H1 (cell line): Measurements from ENCODE around the gene CMKLR1. TPM values are rescaled to one million over a fixed set of nuclear protein-coding genes. Genes with fewer than 3 reads are reported as not detected.

Experiments
- CTCF ChIA-PET: fragments of 300-600 bp; sonication (Branson Sonifier 250); formaldehyde crosslinking; loops from one replicate; lab custom pipeline; 2021; ENCODE audit not compliant: partially characterized antibody; lab: Charles Lee
- POLR2A ChIA-PET: fragments of 300-600 bp; sonication (Branson Sonifier 250); formaldehyde crosslinking; loops from one replicate; lab custom pipeline; 2021; ENCODE audit warnings: inconsistent platforms; ENCODE audit not compliant: partially characterized antibody; lab: Charles Lee
- DNase-seq, 2 experiments: peaks; one replicate each; pipeline versions ENCODE4 v3.0.0 to v3.0.0-alpha.2; 2010 to 2022; ENCODE audit warnings: low spot score in 2 of 2, low read depth in 1 of 2, mixed read lengths in 1 of 2
- FAIRE-seq: peaks from 2 replicates; lab custom pipeline; 2011; peaks lifted over from hg19 to GRCh38; lab: Jason Lieb, UNC
- H2AFZ ChIP-seq: 2 replicates; pipeline ENCODE4 v1.8.1; 2012; ENCODE audit warnings: low read length, inconsistent platforms
- H2AK5ac ChIP-seq: 2 replicates; pipeline ENCODE4 v1.6.1; 2013; ENCODE audit warnings: low read depth, low read length
- H2BK120ac ChIP-seq: replicated peaks from 2 replicates; pipeline ENCODE3; 2013; ENCODE audit warnings: low read depth, low read length, inconsistent platforms
- H2BK12ac ChIP-seq: 2 replicates; pipeline ENCODE4 v1.6.1; 2013; ENCODE audit warnings: low read depth, low read length
- H2BK15ac ChIP-seq: 2 replicates; pipeline ENCODE4 v1.6.1; 2013; ENCODE audit warnings: low read length
- H2BK20ac ChIP-seq: 2 replicates; pipeline ENCODE4 v1.6.1; 2013; ENCODE audit warnings: low read length
- H2BK5ac ChIP-seq: 2 replicates; pipeline ENCODE4 v1.6.1; 2013; ENCODE audit warnings: low read depth, low read length
- H3K14ac ChIP-seq: 2 replicates; pipeline ENCODE4 v1.6.1; 2013; ENCODE audit warnings: inconsistent platforms; ENCODE audit not compliant: insufficient read length
- H3K18ac ChIP-seq: 2 replicates; pipeline ENCODE4 v1.6.1; 2013; ENCODE audit warnings: low read length; ENCODE audit errors: extremely low read depth
- H3K23ac ChIP-seq: 2 replicates; pipeline ENCODE4 v1.6.1; 2013; ENCODE audit warnings: inconsistent platforms; ENCODE audit not compliant: insufficient read length
- H3K23me2 ChIP-seq: 2 replicates; pipeline ENCODE4 v1.6.1; 2013; ENCODE audit warnings: low read depth, low read length
- H3K27ac ChIP-seq: 2 replicates; pipeline ENCODE4 v1.6.1; 2011; ENCODE audit warnings: low read depth, low read length, inconsistent platforms
- H3K27me3 ChIP-seq, 4 experiments: replicated peaks in 1 of 4; 1 replicate in 1 of 4; 2 replicates in 3 of 4; pipeline versions ENCODE4 v1.6.1 to v1.8.1; 2011 to 2013; ENCODE audit warnings: low read length in 3 of 4, mild to moderate bottlenecking in 3 of 4, inconsistent platforms in 2 of 4, mixed read lengths in 2 of 4, moderate library complexity in 1 of 4; ENCODE audit not compliant: control insufficient read depth in 3 of 4, insufficient read depth in 3 of 4; ENCODE audit errors: extremely low read depth in 1 of 4
- H3K36me3 ChIP-seq, 4 experiments: 2 replicates each; pipeline versions ENCODE4 v1.6.1 to v1.8.1; 2011 to 2013; ENCODE audit warnings: mild to moderate bottlenecking in 4 of 4, low read length in 3 of 4, moderate library complexity in 2 of 4, control low read depth in 1 of 4, inconsistent platforms in 1 of 4; ENCODE audit not compliant: insufficient read depth in 4 of 4, control insufficient read depth in 2 of 4
- H3K4ac ChIP-seq: replicated peaks from 2 replicates; pipeline ENCODE3; 2013; ENCODE audit warnings: low read length, low read depth, mixed read lengths, inconsistent platforms; ENCODE audit not compliant: insufficient read length
- H3K4me1 ChIP-seq, 4 experiments: replicated peaks in 1 of 4; 1 replicate in 1 of 4; 2 replicates in 3 of 4; pipeline versions ENCODE4 v1.6.1 to v1.8.1; 2011 to 2013; ENCODE audit warnings: low read length in 3 of 4, inconsistent platforms in 2 of 4, mixed read lengths in 1 of 4; ENCODE audit not compliant: insufficient read depth in 4 of 4, control insufficient read depth in 3 of 4
- H3K4me2 ChIP-seq, 2 experiments: 2 replicates each; pipeline versions ENCODE4 v1.6.1 to v1.8.1; 2011 to 2013; ENCODE audit warnings: low read depth in 2 of 2, low read length in 2 of 2, control low read depth in 1 of 2, inconsistent platforms in 1 of 2, mild to moderate bottlenecking in 1 of 2; ENCODE audit not compliant: insufficient read depth in 1 of 2
- H3K4me3 ChIP-seq, 4 experiments: fragments of 200-600, 300-600 bp in 1 of 4; sonication (generic), shearing (Covaris generic), sonication (Bioruptor Twin) in 1 of 4; 2 replicates each; pipeline versions ENCODE4 v1.5.1 to v1.8.1; 2011 to 2016; ENCODE audit warnings: low read length in 4 of 4, low read depth in 3 of 4, control low read depth in 2 of 4, inconsistent platforms in 2 of 4, mild to moderate bottlenecking in 2 of 4, mixed read lengths in 1 of 4, moderate library complexity in 1 of 4; ENCODE audit not compliant: insufficient read depth in 2 of 4; ENCODE audit errors: extremely low read depth in 1 of 4
- H3K56ac ChIP-seq: replicated peaks from 2 replicates; pipeline ENCODE3; 2013; ENCODE audit warnings: low read depth, mild to moderate bottlenecking, mixed read lengths, low read length, inconsistent platforms; ENCODE audit not compliant: insufficient read length
- H3K79me1 ChIP-seq: 2 replicates; pipeline ENCODE4 v1.6.1; 2013; ENCODE audit warnings: low read depth, low read length, control low read depth
- H3K79me2 ChIP-seq, 2 experiments: 2 replicates each; pipeline versions ENCODE4 v1.6.1 to v1.8.1; 2012 to 2013; ENCODE audit warnings: low read length in 2 of 2, mild to moderate bottlenecking in 2 of 2, inconsistent platforms in 1 of 2; ENCODE audit not compliant: insufficient read depth in 2 of 2, control insufficient read depth in 1 of 2
- H3K9ac ChIP-seq, 4 experiments: replicated peaks in 1 of 4; 1 replicate in 1 of 4; 2 replicates in 3 of 4; pipeline versions ENCODE4 v1.6.1 to v1.8.1; 2011 to 2013; ENCODE audit warnings: low read depth in 3 of 4, low read length in 3 of 4, control low read depth in 2 of 4, mild to moderate bottlenecking in 2 of 4, moderate library complexity in 2 of 4, inconsistent platforms in 1 of 4; ENCODE audit errors: extremely low read depth in 1 of 4
- H3K9me3 ChIP-seq, 2 experiments: 2 replicates each; pipeline versions ENCODE4 v1.6.1 to v1.8.1; 2012 to 2013; ENCODE audit warnings: mild to moderate bottlenecking in 2 of 2, moderate library complexity in 2 of 2, control low read depth in 1 of 2, inconsistent platforms in 1 of 2, low read depth in 1 of 2, low read length in 1 of 2, mixed read lengths in 1 of 2; ENCODE audit not compliant: insufficient read depth in 2 of 2
- H4K20me1 ChIP-seq, 2 experiments: replicated peaks in 1 of 2; 2 replicates each; pipeline versions ENCODE3 to v1.8.1; 2011 to 2013; ENCODE audit warnings: inconsistent platforms in 2 of 2, low read length in 2 of 2, mild to moderate bottlenecking in 1 of 2; ENCODE audit not compliant: insufficient read depth in 2 of 2, control insufficient read depth in 1 of 2
- H4K5ac ChIP-seq: 2 replicates; pipeline ENCODE4 v1.6.1; 2013; ENCODE audit warnings: low read length, low read depth, mixed read lengths, inconsistent platforms; ENCODE audit not compliant: insufficient read length
- H4K8ac ChIP-seq: 2 replicates; pipeline ENCODE4 v1.8.0; 2013; ENCODE audit warnings: mild to moderate bottlenecking, moderate library complexity, low read length, inconsistent platforms; ENCODE audit not compliant: insufficient read depth; ENCODE audit errors: extremely low read depth
- H4K91ac ChIP-seq: replicated peaks from 2 replicates; pipeline ENCODE3; 2013; ENCODE audit warnings: low read length, mixed read lengths, inconsistent platforms; ENCODE audit not compliant: insufficient read length
- EGR1 ChIP-seq: IDR thresholded peaks from 2 replicates; pipeline ENCODE4 v1.6.1; 2011; ENCODE audit warnings: low read depth, low read length, borderline replicate concordance
- KDM1A ChIP-seq: fragments of 200-600, 300-600 bp; sonication (generic); IDR thresholded peaks from 2 replicates; pipeline ENCODE4 v1.7.1; 2016; ENCODE audit warnings: mild to moderate bottlenecking, low read length, borderline replicate concordance
- WGBS, 2 experiments: shearing (Covaris generic) in 1 of 2; methylation state at CpG; one replicate each; pipeline versions ENCODE4 v1.1.6 to v1.1.7; 2013 to 2015; ENCODE audit warnings: low lambda C conversion rate in 2 of 2, mixed read lengths in 2 of 2, inconsistent platforms in 1 of 2, low coverage in 1 of 2, missing lambda C conversion rate in 1 of 2; ENCODE audit not compliant: insufficient replicate concordance in 2 of 2, insufficient coverage in 1 of 2, insufficient read length in 1 of 2; ENCODE audit errors: extremely low coverage in 1 of 2, missing lambda C conversion rate in 1 of 2; 5-methylcytosine and 5-hydroxymethylcytosine counted together
- polyA plus RNA-seq, 7 experiments: library from polyadenylated mRNA; depleted of rRNA in 3 of 7; stranded (reverse) in 5 of 7; unstranded in 2 of 7; fragments of >200 nt in 5 of 7; fragments of 200-250 nt in 2 of 7; gene quantifications; 1 replicate in 5 of 7; 2 replicates in 1 of 7; 4 replicates in 1 of 7; pipeline versions ENCODE4 v1.2.1 to v1.2.3, GENCODE V29; 2011 to 2013; ENCODE audit warnings: missing spikeins in 2 of 7, mixed read lengths in 2 of 7
- total RNA-seq: library from RNA; stranded (reverse); fragmentation: NEBNext Ultra II Directional; extraction: Animal tissue kit (Norgen Biotek cat#: 25700); gene quantifications from 2 replicates; pipeline ENCODE4 v1.2.1, GENCODE V29; 2021

CMKLR1 gene
- total and polyA plus RNA-seq, 2 of the 8 experiments (the other 6 are each of a cell fraction or from before 2014, with no cell fraction given): 2.1 to 2.8 TPM

DNA sequence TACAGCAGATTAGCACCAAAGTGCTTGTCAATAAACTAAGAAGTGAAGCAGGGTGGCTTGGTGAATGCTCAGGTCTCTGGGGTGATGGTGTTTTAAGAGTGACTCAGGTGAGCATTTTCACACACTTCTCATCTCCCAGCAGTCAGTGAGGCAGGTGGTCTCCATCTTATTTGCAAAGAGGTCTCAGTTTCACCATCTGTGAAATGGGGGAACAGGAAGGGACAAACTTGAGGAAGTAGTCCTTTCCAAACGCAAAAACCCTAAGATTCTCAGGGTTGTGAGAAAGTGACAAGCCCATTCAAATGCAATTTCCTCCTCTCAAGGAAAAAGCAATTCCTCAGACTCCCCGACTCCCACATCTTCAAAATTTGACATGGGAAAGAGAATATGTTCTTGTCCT, 54.1 kb downstream of the CMKLR1 start:
- H4K20me1 ChIP-seq: no peaks in the 10 kb centered on the region
- peaks cover 6 to 15% (median 9%) of the 10 kb centered on the region in 4 experiments for H3K4me1 ChIP-seq
- H2BK20ac ChIP-seq: no peak overlapping the region
- no peak overlapping the region for H3K4me3 ChIP-seq
- DNase-seq: no peak
- H3K27me3 ChIP-seq: no peaks in the 10 kb centered on the region
- FAIRE-seq: no peak
- no peak overlapping the region for H3K4me2 ChIP-seq
- H3K18ac ChIP-seq: no peak overlapping the region
- H3K79me2 ChIP-seq: no peaks in the 10 kb centered on the region
- no peak overlapping the region for H2BK5ac ChIP-seq
- no peak overlapping the region for H3K4ac ChIP-seq
- H4K8ac ChIP-seq: no peak overlapping the region
- H3K14ac ChIP-seq: no peak overlapping the region
- H4K5ac ChIP-seq: no peak overlapping the region
- no peak overlapping the region for H4K91ac ChIP-seq
- H3K36me3 ChIP-seq: no peaks in the 10 kb centered on the region
- H3K9me3 ChIP-seq: no peaks in the 10 kb centered on the region
- CTCF ChIA-PET: no interaction called here
- H3K79me1 ChIP-seq: no peaks in the 10 kb centered on the region
- no peak overlapping the region for H3K56ac ChIP-seq
- H2AK5ac ChIP-seq: no peak overlapping the region; the same call in 1 of the 2 replicates
- H3K23me2 ChIP-seq: peaks cover 6% of the 10 kb centered on the region; the same call in 1 of the 2 replicates
- H2BK120ac ChIP-seq: no peak overlapping the region
- H3K23ac ChIP-seq: no peak overlapping the region
- H3K9ac ChIP-seq: no peak overlapping the region
- WGBS, 2 experiments: 72% methylated on average over 2 of the region's 2 CpGs; no CpG with 5 or more reads in 1 of the 2 experiments
- POLR2A ChIA-PET: no interaction called here
- no peak overlapping the region for H3K27ac ChIP-seq
- no peak overlapping the region for H2BK15ac ChIP-seq
- TF ChIP-seq EGR1: no peak
- peak; percentile 62; the same call in 1 of the 2 replicates for TF ChIP-seq KDM1A
- TF ChIP-seq, all 59 proteins: peak for 1
- Histone ChIP-seq H2BK12ac (no peak overlapping the region), H2AFZ (no peak overlapping the region)
